A172 (cell line): ENCODE results near the gene TTLL12. TPM values are rescaled to one million over a fixed set of nuclear protein-coding genes. Genes with fewer than 3 reads are reported as not detected.

Experiments
- DNase-seq: peaks from one replicate; pipeline ENCODE4 v3.0.0-alpha.2; 2015; ENCODE audit warnings: low spot score
- total RNA-seq: library from RNA; depleted of rRNA; stranded (reverse); fragments of >200 nt; shearing (Covaris generic); gene quantifications from 2 replicates; pipeline ENCODE4 v1.2.3, GENCODE V29; 2014

TTLL12 gene
- total RNA-seq, 1 experiment from 2014 or later: 37.1 TPM

GRCh38 chr22:43173566-43173965, 13.4 kb downstream of the TTLL12 start:
- no peak for DNase-seq

GRCh38 chr22:43172191-43172590, 14.7 kb downstream of the TTLL12 start:
- no peak for DNase-seq

- no peak for DNase-seq
These were observed 15.3 kb downstream of the TTLL12 start for GRCh38 chr22:43171607-43172006.

GRCh38 chr22:43171019-43171491, 15.9 kb downstream of the TTLL12 start:
- no peak for DNase-seq

- no peak for DNase-seq
These were observed 16.8 kb downstream of the TTLL12 start for GRCh38 chr22:43170131-43170480.

DNA sequence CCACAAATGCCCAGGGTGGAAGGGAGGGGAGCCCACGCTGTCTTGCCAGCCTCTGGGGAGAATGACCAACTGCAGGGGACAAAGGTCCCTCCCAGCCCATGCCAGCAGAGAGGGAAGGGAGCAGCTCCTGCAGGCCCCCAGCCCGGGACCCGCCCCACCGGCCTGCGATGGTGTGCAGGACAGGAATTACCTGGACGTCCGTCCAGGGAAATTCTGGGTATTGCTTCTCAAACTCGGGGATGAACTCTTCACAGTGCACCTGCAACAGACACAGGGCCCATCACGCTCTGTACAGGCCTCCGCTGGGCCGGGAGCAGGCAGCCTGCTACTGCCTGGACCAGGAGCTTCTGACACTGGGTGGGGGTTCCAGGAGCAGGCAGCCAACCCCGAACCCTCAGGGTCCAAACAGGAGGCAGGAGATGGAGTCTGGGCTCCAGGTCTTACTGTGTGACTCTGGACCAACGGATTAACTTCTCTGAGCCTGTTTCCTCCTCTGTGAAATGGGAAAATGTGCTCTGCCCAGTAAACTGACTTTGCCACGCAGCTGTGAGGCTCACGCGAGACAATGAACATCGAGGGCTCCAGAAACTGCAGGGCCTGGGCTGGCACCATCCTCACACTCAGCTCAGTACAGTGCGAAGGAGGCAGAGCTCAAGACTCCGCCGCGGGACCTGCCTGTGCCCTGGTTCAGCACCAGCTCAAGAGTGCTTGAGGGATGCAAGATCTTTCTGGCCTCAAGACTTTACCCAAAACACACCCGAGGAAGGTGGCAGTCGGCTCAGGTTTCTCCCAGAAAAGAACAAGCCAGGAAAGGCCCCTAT, 17.4 kb downstream of the TTLL12 start:
- no peak for DNase-seq

DNA sequence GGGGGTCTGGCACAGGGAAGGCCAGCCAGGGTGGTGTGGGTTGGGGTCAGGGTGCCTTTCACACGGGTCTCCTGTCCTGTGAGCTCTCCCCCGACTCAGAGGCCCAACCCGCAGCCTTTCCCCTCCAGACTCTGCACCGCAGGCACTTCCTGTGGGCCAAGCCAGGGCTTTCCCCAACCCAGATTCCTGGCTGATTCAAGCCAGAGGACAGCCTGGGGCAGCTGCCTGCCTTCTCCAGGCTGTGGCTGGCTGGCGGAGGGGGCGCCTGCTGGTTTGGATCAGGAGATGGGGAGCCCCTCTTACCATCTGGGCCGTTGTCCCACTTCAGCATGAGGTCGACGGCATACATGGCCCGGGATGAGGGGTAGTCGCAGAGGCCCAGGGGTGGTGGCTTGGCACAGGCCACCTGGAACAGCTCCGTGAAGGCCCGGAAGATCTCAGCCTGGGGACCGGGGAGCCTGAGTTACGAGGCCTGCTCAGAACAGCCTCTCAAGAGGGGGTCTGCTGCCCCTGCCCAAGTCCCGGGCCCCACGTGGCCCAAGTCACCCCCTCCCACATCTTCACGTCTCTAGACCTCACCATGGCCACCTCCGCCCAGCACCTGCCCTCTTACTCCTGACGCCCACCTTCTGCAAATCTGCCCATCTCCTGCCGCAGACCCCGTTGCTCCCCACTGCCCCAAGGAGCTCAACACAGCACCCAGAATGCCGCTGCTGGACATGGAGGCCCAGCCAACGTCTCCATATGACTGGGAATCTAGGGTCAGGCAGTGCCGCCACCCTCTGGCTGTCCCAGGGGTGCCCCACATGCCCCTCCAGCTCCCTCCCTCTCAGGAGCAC, 18.2 kb downstream of the TTLL12 start:
- DNase-seq: no peak

GRCh38 chr22:43167001-43167589, 19.8 kb downstream of the TTLL12 start:
- no peak for DNase-seq

DNA sequence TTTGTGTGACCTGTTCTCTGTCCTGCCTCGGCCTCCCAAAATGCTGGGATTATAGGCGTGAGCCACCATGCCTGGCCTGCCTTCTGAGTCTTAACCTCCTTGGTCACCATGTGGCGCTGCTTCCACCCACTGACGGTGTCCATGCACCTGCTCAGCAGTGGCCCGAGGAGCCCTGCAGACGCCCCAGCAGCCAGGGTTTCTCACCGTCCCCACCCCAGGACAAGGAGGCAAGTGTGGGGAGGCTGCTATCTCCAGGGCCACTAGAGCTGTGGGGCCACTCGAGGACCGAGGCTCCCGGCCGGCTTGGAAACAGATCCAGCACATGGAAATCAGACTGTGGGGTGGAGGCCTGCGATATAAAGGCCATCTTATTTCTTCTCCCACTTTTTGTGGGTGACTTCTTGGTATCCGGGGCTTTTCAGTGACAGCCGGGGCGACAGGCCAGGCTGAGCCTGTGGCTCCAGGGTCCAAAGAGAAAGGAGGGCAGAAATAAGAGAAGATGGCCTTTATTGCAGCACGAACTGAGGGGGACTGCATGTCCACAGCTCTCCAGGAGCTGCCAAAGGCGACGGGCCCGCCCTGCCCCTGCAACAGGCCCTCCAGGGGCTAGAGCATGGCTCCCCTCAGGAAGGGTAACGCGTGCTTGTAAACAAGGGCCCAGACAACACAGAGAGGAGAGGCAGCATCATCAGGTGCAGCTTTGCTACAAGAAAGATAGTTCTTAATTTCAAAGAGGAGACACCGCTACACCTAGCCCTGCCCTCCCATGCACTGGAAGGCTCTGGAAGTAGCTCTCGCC, 20.6 kb downstream of the TTLL12 start:
- DNase-seq: no peak

- DNase-seq: no peak
These were observed 22.3 kb downstream of the TTLL12 start for GRCh38 chr22:43164636-43165035.

GRCh38 chr22:43163241-43163795, 23.6 kb downstream of the TTLL12 start:
- no peak for DNase-seq

DNA sequence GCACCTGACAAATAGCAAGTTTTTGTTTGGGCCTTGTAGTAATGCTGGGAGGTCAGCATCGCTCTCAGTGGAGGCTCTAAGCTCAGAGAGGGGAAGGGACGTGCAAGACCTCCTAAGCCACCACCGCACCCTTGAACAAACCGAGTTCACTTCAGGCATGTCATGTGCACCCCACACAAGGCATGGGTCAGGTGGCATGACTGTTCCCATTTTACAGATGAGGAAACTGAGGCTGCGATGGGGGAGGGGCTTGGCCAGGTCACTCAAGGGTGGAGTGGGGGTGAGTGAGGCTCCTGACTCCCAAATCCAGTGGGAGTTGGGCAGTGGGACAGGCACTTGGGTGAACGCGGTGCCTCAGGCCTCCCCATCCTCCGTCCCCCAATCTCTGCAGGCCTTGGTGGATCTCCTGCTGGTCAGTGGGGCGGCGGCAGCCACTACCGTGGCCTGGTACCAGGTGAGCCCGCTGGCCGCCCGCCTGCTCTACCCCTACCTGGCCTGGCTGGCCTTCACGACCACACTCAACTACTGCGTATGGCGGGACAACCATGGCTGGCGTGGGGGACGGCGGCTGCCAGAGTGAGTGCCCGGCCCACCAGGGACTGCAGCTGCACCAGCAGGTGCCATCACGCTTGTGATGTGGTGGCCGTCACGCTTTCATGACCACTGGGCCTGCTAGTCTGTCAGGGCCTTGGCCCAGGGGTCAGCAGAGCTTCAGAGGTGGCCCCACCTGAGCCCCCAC, 24.4 kb downstream of the TTLL12 start:
- DNase-seq: no peak

GRCh38 chr22:43160497-43161126, 26.3 kb downstream of the TTLL12 start:
- DNase-seq: no peak

DNA sequence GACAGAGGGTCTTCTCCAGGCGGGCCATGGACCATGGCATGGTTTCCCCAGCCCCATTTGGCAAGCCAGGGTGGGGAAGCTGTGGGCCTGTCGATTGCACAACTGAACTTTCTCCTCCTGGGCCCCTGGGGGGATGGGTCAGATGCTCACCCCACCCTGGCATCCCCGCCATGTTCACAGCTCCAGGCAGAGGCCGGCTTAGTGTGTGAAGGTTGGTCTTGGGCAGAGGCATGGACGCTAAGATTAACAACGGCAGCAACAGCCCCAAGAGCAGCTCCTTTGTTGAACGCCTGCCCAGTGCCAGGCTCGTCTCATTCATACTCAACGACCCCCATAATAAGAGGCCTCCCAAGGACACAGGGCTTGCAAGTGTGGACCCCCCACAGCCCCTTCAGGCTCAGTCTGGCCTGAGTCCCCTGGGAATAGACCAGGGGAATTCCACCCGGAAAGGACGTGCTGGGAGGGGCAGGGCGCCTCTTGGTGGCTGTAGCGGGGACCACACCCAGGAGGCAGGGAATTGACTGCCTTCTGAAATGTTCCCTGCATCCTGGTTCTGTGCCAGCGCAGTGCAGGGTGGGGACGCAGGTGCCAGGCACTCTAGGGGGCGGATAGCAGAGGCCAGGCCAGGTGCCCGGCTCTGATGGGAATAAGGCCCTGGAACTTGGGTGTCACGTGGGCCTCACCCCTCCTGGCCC, 27.3 kb downstream of the TTLL12 start:
- DNase-seq: no peak

DNA sequence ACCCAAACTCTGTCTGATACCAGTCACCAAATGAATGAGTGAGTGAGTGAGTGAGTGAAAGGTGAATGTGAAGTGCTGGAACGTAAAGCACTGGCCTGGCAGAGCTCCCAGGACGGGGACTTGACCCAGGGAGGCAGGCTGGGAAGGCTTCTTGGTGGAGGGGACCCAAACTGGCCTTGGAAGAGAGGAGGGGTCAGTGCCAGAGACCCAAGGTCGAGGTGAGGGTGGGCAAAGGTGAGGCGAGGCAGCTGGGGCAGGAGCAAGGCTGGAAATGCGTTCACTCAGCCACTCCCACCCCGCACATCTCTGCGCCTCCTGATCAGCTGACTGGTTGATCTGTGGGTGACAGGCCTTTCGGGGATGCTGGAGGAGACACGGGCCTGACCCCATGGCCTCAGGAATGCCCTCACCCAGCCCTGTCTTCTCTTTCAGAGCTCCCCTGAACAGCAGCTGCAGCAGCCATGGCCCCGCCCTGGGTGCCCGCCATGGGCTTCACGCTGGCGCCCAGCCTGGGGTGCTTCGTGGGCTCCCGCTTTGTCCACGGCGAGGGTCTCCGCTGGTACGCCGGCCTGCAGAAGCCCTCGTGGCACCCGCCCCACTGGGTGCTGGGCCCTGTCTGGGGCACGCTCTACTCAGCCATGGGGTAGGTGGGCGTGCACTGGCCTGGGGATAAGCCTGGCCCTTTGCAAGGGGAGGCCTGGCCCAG, 28.0 kb downstream of the TTLL12 start:
- DNase-seq: no peak

GRCh38 chr22:43157874-43158546, 28.9 kb downstream of the TTLL12 start:
- no peak for DNase-seq

GRCh38 chr22:43156413-43156812, 30.5 kb downstream of the TTLL12 start:
- DNase-seq: no peak

- DNase-seq: no peak
These were observed 31.1 kb downstream of the TTLL12 start for GRCh38 chr22:43155789-43156188.
